Activated CD4-positive, alpha-beta T cell treated with anti-CD3 and anti-CD28 coated beads, Interleukin-10, Interleukin-2, amounts not matched to agents 100 ng/mL and 50 ng/mL, durations not matched to agents 16 hours and 8 hours (primary cell): Measurements from ENCODE around the gene ITPRID2.
A peak's percentile ranks its signal among the peaks of the same experiment; 100 is the strongest.

Source experiments
- DNase-seq: peaks from one replicate; pipeline ENCODE4 v3.0.0-alpha.2; 2020

The ITPRID2 gene

DNA sequence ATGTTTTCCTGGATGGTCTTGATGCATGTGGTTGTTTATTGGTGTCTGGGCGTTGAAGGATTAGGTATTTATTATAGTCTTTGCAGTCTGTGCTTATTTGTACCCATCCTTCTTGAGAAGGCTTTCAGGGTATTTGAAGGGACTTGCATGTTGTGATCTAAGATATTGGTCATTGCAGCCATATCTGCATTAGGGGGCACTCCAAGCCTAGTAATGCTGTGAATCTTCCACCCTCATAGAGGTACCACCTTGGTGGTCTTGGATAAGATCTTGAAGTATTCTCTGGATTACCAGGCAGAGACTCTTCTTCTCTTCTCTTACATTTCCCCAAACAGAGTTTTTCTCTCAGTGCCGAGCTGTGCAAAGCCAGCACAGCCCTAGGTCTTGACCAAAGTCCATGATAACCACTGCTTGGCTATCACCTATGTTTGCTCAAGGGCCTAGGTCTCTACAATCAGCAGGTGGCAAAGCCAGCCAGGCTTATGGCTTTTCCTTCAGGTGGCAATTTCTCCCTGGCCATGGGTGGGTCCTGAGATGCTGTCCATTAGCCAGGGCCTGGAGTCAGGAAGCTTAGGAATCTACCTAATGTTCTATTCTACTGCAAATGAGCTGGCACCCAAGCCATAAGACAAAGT is 78.7 kb downstream of the ITPRID2 start:
- no peak for DNase-seq

DNA sequence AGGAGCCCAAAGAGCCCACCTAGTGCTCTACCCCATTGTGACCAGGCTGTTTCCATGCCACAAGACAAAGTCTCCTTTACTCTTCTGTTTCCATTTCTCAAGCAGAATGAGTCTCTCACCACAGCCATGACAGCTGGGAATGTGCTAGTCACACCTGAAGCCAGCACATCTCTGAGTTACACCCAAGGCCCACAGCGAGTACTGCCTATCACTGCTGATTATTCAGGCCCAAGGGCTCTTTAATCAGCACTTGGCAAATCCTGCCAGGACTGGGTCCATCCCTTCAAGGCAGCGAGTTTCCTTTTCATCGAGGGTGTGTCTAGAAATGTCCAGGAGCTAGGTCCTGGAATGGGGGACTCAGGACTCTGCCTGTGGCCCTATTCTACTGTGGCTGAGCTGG is 79.5 kb downstream of the ITPRID2 start:
- no peak for DNase-seq

DNA sequence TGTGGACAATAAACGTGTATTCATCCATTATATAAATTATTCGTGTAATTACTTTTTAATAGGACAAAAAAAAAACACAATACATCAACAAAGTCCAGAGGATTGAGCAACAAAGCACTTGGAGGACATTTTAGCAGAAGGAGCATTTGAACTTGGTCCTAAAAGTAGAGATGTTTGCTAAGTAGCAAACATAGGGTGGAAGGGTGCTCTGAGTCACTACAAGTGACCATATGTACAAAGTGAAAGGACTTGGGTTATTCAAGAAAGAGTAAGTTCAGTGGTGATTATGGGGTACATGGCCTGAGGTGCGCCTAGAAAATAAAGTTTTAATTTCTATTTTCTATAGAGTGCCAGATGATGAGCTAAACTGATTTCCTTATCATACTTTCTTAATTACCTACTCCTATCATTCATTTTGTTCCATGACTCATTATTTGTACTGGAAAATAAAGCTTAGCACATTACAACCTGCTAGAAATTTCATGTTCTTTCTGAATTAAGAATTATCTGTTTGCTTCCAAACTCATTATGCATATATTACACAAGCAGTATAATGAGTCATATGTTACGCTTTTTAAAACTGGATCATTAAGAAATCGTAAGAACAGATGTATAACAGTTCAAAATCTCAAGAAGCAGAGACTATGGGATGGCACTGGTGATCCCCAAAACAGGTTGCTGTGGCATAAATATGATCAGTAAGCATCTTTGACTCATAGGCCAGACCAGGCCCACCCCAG is 81.1 kb downstream of the ITPRID2 start:
- DNase-seq, result no peak

DNA sequence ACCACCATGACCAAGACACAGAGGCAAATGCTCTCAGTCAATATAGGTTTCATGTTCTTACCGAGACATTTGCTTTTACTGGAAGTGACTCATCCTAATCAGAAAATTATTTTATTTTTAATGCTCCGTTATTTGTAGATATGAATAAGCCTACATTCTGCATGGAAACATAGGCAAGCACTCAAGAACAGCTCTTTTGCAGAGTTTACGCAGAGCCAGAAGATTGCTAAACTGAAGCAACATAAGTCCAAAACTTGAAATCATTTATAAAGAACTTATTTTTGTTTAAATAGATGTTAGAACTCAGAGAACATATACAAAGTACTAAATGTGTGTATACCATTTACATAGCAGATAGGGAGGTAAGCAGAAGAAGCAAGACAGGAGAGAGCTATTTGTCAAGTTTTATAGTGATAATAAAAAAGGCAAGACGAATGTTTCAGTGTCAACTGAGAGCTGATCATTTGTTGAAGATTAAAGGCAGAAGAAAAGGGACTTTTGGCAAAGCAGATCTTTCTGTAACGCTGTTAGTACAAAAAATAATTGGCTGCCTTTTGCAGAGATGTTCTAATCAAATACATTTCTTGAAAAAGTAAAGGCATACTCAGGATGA is 81.7 kb downstream of the ITPRID2 start:
- no peak for DNase-seq

DNA sequence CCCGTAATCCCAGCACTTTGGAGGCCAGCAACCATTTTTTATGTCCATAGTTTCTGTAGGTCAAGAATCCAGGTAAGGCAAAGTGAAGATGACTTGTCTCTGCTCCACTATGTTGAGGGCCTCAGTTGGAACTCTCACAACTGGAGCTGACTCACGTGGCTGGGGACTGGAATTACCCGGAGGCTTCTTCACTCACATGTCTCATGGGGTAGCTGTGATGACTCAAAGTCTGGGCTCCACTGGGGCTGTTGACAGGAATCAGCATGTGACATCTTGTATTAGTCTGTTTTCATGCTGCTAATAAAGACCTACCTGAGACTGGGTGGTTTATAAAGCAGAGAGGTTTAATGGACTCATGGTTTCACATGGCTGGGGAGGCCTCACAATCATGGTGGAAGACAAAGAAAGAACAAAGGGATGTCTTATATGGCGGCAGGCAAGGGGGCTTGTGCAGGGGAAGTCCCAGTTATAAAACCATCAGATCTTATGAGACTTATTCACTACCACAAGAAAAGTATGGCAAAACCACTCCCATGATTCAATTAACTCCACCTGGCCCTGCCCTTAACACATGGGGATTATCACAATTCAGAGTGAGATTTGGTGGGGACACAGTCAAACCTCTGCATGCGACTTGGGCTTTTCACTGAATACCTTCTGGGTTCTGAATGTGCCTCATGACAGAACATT is 86.3 kb downstream of the ITPRID2 start:
- peak; percentile 8 for DNase-seq

DNA sequence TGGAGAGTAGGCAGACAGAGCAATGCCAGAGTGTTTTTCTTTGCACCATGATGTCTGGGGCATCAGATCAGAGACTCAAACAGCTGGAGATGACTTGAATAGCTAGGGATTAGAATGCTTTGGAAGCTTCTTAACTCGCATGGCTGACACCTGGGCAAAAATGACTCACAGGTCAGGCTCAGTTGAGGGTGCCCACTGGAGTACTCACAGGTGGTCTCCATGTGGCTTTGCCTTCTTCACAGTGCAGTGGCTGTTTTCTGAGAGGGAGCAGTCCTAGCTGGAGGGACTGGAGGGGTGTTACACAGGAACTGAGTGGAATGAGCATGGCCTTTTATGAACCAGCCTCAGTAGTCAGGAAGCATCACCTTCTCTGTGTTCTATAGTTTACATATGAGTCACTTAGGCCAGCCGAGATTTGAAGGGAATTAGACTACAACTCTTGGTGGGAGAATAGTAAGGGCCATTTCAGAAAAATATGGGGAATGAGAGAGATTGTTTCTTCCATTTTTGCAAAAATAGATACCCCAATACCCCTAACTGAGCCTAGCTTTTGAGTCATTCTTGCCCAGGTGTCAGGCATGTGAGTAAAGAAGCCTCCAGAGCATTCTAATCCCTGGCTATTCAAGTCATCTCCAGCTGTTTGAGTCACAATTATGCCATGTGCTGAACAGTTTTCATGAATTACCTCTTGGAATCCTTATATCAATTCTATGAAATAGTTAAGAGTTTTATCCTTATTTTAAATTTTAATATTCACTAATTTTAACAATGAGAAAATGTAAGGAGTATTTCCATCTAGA is 87.0 kb downstream of the ITPRID2 start:
- no peak for DNase-seq
